GM12878 (cell line): Measurements from ENCODE around the gene FOXF1. TPM values are rescaled to one million over a fixed set of nuclear protein-coding genes. Genes with fewer than 3 reads are reported as not detected.

Experiments
- ATAC-seq: fragments of 200-7000 bp; cut with Tn5 transposase; 3 replicates; pipeline ENCODE4 v1.9.1; 2020; ENCODE audit warnings: mild to moderate bottlenecking, moderate library complexity
- BruUV-seq: library from RNA; stranded (reverse); fragments of 400-500 nt; replicated peaks from 2 replicates; lab custom pipeline; 2021; lab: Mats Ljungman, UMichigan
- CTCF ChIA-PET: fragments of 300-600 bp; sonication (Branson Sonifier 250); formaldehyde crosslinking; extraction: SDS; loops from one replicate; lab custom pipeline; 2021; ENCODE audit warnings: inconsistent platforms; lab: Yijun Ruan, JAX
- POLR2A ChIA-PET: fragments of 350-600 bp; formaldehyde crosslinking; extraction: SDS; loops from one replicate; lab custom pipeline; 2021; ENCODE audit warnings: inconsistent platforms; lab: Charles Lee
- RAD21 ChIA-PET: fragments of 300-600 bp; sonication (Branson Sonifier 250); formaldehyde crosslinking; loops from one replicate; lab custom pipeline; 2023; ENCODE audit warnings: antibody characterized with exemption; ENCODE audit not compliant: unreplicated experiment; lab: Charles Lee
- SMC1A ChIA-PET: fragments of 300-600 bp; sonication (Branson Sonifier 250); formaldehyde crosslinking; loops from one replicate; lab custom pipeline; 2023; ENCODE audit not compliant: unreplicated experiment, uncharacterized antibody; lab: Charles Lee
- DNase-seq: peaks from one replicate; pipeline ENCODE4 v3.0.0-alpha.2; 2011; ENCODE audit warnings: low read depth, low spot score
- FAIRE-seq: peaks from 3 replicates; lab custom pipeline; 2011; peaks lifted over from hg19 to GRCh38; lab: Jason Lieb, UNC
- H2AFZ ChIP-seq: 2 replicates; pipeline ENCODE4 v1.6.0; 2011; ENCODE audit warnings: low read depth, low read length, control low read depth; ENCODE audit not compliant: control insufficient read depth
- H3K27ac ChIP-seq: 2 replicates; pipeline ENCODE4 v1.5.1; 2011; ENCODE audit warnings: control low read depth; ENCODE audit not compliant: control insufficient read depth, insufficient read depth
- H3K27me3 ChIP-seq, 2 experiments: replicated peaks in 1 of 2; 2 replicates each; pipeline versions ENCODE4 v1.6.0 to v1.6.1; 2011; ENCODE audit warnings: low read length in 1 of 2; ENCODE audit not compliant: control insufficient read depth in 2 of 2, insufficient read depth in 2 of 2
- H3K36me3 ChIP-seq, 2 experiments: 2 replicates each; pipeline ENCODE4 v1.5.1; 2011; ENCODE audit warnings: low read length in 1 of 2; ENCODE audit not compliant: control insufficient read depth in 2 of 2, insufficient read depth in 2 of 2
- H3K4me1 ChIP-seq: 2 replicates; pipeline ENCODE4 v1.6.1; 2011; ENCODE audit warnings: mild to moderate bottlenecking, low read length, moderate library complexity, mixed read lengths; ENCODE audit not compliant: control insufficient read depth, insufficient read depth
- H3K4me2 ChIP-seq: 2 replicates; pipeline ENCODE4 v1.6.0; 2011; ENCODE audit warnings: control low read depth; ENCODE audit not compliant: control insufficient read depth, insufficient read depth
- H3K4me3 ChIP-seq: fragments of 200-600 bp; sonication (generic); 2 replicates; pipeline ENCODE4 v1.5.1; 2016
- H3K79me2 ChIP-seq: 2 replicates; pipeline ENCODE4 v1.6.0; 2011; ENCODE audit warnings: low read length; ENCODE audit not compliant: control insufficient read depth, insufficient read depth
- H3K9ac ChIP-seq: 2 replicates; pipeline ENCODE4 v1.8.0; 2011; ENCODE audit warnings: low read length, control low read depth, mixed read lengths; ENCODE audit not compliant: control insufficient read depth, insufficient read depth
- H3K9me3 ChIP-seq: replicated peaks from 3 replicates; pipeline ENCODE4 v1.5.1; 2011; ENCODE audit warnings: mild to moderate bottlenecking, low read length; ENCODE audit not compliant: control insufficient read depth, insufficient read depth
- H4K20me1 ChIP-seq: 2 replicates; pipeline ENCODE4 v1.6.0; 2011; ENCODE audit not compliant: control insufficient read depth, insufficient read depth
- ATF3 ChIP-seq: IDR thresholded peaks from 2 replicates; pipeline ENCODE4 v1.6.1; 2011; ENCODE audit warnings: low read depth, mild to moderate bottlenecking, low read length, moderate library complexity, borderline replicate concordance; ENCODE audit errors: extremely low read depth
- BCL11A ChIP-seq: IDR thresholded peaks from 2 replicates; pipeline ENCODE4 v1.6.1; 2011; ENCODE audit warnings: low read depth, low read length
- CTCF ChIP-seq, 3 experiments: IDR thresholded peaks in 2 of 3; conservative IDR thresholded peaks in 1 of 3; 2 replicates each; pipeline ENCODE4 v1.5.1; 2011; ENCODE audit warnings: low read depth in 3 of 3, low read length in 3 of 3, mild to moderate bottlenecking in 3 of 3, control low read depth in 2 of 3, moderate library complexity in 2 of 3, inconsistent platforms in 1 of 3, mixed read lengths in 1 of 3; ENCODE audit not compliant: control insufficient read depth in 2 of 3, insufficient read depth in 1 of 3; ENCODE audit errors: extremely low read depth in 1 of 3
- EED ChIP-seq: sonication (generic); IDR thresholded peaks from 2 replicates; pipeline ENCODE4 v1.6.1; 2016; ENCODE audit warnings: antibody characterized with exemption, low read depth
- IRF4 ChIP-seq: IDR thresholded peaks from 2 replicates; pipeline ENCODE4 v1.6.1; 2011; ENCODE audit warnings: low read depth, low read length
- MEF2B ChIP-seq: fragments of 450-650 bp; IDR thresholded peaks from 2 replicates; pipeline ENCODE4 v1.6.1; 2018; ENCODE audit warnings: mild to moderate bottlenecking, moderate library complexity; ENCODE audit not compliant: partially characterized antibody, poor library complexity, severe bottlenecking
- MLLT1 ChIP-seq: fragments of 450-650 bp; IDR thresholded peaks from 2 replicates; pipeline ENCODE4 v1.6.1; 2016; ENCODE audit warnings: mild to moderate bottlenecking
- MYB ChIP-seq: fragments of 150-350 bp; IDR thresholded peaks from 2 replicates; pipeline ENCODE4 v1.6.1; 2014; ENCODE audit warnings: mild to moderate bottlenecking, low read depth, low read length, borderline replicate concordance
- MYC ChIP-seq: IDR thresholded peaks from 2 replicates; pipeline ENCODE4 v1.6.1; 2011; ENCODE audit warnings: mild to moderate bottlenecking, low read length, moderate library complexity, inconsistent platforms; ENCODE audit not compliant: insufficient read depth, insufficient replicate concordance, insufficient read length, severe bottlenecking
- WGBS: methylation state at CpG from one replicate; pipeline ENCODE4 v1.1.6; 2016; ENCODE audit warnings: low lambda C conversion rate; ENCODE audit not compliant: insufficient replicate concordance, insufficient coverage; ENCODE audit errors: missing lambda C conversion rate; 5-methylcytosine and 5-hydroxymethylcytosine counted together
- in situ Hi-C: fragments of 300-500 bp; cut with MboI; formaldehyde crosslinking; loops from 9 replicates; pipeline ENCODE4 v1.14.3; 2018; ENCODE audit warnings: mixed read lengths
- intact Hi-C: fragments of 100-400 bp; cut with micrococcal nuclease; formaldehyde crosslinking; loops from one replicate; pipeline ENCODE4 v1.14.2; 2022; ENCODE audit not compliant: unreplicated experiment
- polyA plus RNA-seq, 11 experiments: library from polyadenylated mRNA; depleted of rRNA in 4 of 11; unstranded in 6 of 11; stranded (reverse) in 5 of 11; fragments of >200 nt; fragmentation: Nextera tagmentation in 4 of 11; fragmentation: Illumina TruSeq in 1 of 11; extraction: Ambion mirVana in 4 of 11; extraction: Trizol in 1 of 11; gene quantifications; 1 replicate in 1 of 11; 2 replicates in 10 of 11; pipeline versions ENCODE4 v1.2.1 to v1.2.3, GENCODE V29; 2011 to 2016; ENCODE audit warnings: inconsistent platforms in 2 of 11, missing spikeins in 2 of 11, low read depth in 1 of 11
- total RNA-seq, 4 experiments: library from RNA; depleted of rRNA in 3 of 4; stranded (reverse); fragments of >200 nt in 3 of 4; fragmentation: Illumina TruSeq in 1 of 4; extraction: Trizol in 1 of 4; gene quantifications; 2 replicates each; pipeline versions ENCODE4 v1.2.1 to v1.2.3, GENCODE V29; 2013 to 2021

Gene FOXF1
- total and polyA plus RNA-seq, 10 of the 15 experiments (the other 5 are each of a cell fraction or from before 2014, with no cell fraction given): 0.01 TPM; not detected in 9

DNA sequence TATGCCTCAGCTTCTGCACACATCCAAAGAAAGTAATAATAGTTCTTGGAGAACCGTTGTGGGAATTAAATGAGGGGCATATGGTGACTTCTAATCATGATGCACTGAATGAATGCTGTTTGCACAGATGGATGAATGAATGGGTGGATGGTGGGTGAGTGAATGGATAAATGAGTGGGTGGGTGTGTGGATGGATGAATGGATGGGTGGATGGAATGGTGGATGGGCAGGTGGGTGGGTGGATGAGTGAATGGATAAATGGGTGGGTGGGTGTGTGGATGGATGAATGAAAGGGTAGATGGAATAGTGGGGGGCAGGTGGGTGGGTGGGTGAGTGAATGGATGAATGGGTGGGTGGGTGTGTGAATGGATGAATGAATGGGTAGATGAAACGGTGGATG lies 44.9 kb upstream of the FOXF1 start (continued):
- no peak for TF ChIP-seq IRF4

GRCh38 chr16:86466696-86467406 lies 43.5 kb upstream of the FOXF1 start:
- in situ Hi-C loops (no loop called here), intact Hi-C loops (no loop called here)
- no peaks in the 10 kb centered on the region for H3K27me3 ChIP-seq
- no peaks in the 10 kb centered on the region for H3K79me2 ChIP-seq
- no peak overlapping the region for H2AFZ ChIP-seq
- WGBS: 48% methylated on average over 28 of the region's 29 CpGs
- TF ChIP-seq MYC (no peak), IRF4 (no peak), ATF3 (no peak), EED (no peak), MLLT1 (no peak), BCL11A (no peak), CTCF (IDR thresholded peaks at IDR 0.05 in 2 of 3, conservative IDR thresholded peaks at IDR 0.05 in 1 of 3; ENCODE audit: control insufficient read depth in 2 of 3, extremely low read depth in 1 of 3, insufficient read depth in 1 of 3, low read depth in 3 of 3, low read length in 3 of 3) (no peak), MYB (no peak), MEF2B (no peak)
- no peaks in the 10 kb centered on the region for H4K20me1 ChIP-seq
- no peak overlapping the region for H3K4me2 ChIP-seq
- H3K9ac ChIP-seq: no peak overlapping the region
- ATAC-seq (no peak), DNase-seq (no peak), FAIRE-seq (no peak)
- SMC1A ChIA-PET: no interaction called here
- POLR2A ChIA-PET: no interaction called here
- no peak overlapping the region for H3K27ac ChIP-seq
- H3K9me3 ChIP-seq: no peaks in the 10 kb centered on the region; the same call in 2 of the 3 replicates
- BruUV-seq: no TSS peak
- no peaks in the 10 kb centered on the region for H3K4me1 ChIP-seq
- no peaks in the 10 kb centered on the region for H3K36me3 ChIP-seq
- no peak overlapping the region for H3K4me3 ChIP-seq
- CTCF ChIA-PET: interaction anchor here (0.6 kb wide), 1 partner anchor 227 kb away, joined by 3 read pairs; no protein-coding TSS in a partner anchor
- RAD21 ChIA-PET: interaction anchor here (0.7 kb wide), 1 partner anchor 10 kb away, joined by 3 read pairs; no protein-coding TSS in a partner anchor
